HCT116 (cell line): ENCODE measurements around the gene HEMK1.

Experiments
- CEBPB ChIP-seq: IDR thresholded peaks from 2 replicates; pipeline ENCODE4 v1.6.1; 2012; ENCODE audit warnings: low read depth
- EGR1 ChIP-seq: IDR thresholded peaks from 2 replicates; pipeline ENCODE4 v1.6.1; 2012; ENCODE audit warnings: low read depth
- EZH2 ChIP-seq: fragments of 200-600 bp; sonication (generic); IDR thresholded peaks from 2 replicates; pipeline ENCODE4 v1.6.1; 2017; ENCODE audit warnings: antibody characterized with exemption, mixed run types
- EZH2phosphoT487 ChIP-seq: fragments of 200-600 bp; IDR thresholded peaks from 2 replicates; pipeline ENCODE4 v1.6.1; 2018; ENCODE audit warnings: antibody characterized with exemption, borderline replicate concordance
- POLR2A ChIP-seq: IDR thresholded peaks from 2 replicates; pipeline ENCODE4 v1.7.0; 2011; ENCODE audit warnings: borderline replicate concordance; ENCODE audit not compliant: insufficient read depth, insufficient read length; ENCODE audit errors: extremely low read depth
- POLR2AphosphoS5 ChIP-seq: IDR thresholded peaks from 2 replicates; pipeline ENCODE4 v1.6.1; 2011; ENCODE audit warnings: mild to moderate bottlenecking, low read depth, low read length, moderate library complexity
- SIN3A ChIP-seq: IDR thresholded peaks from 2 replicates; pipeline ENCODE4 v1.6.1; 2012; ENCODE audit warnings: low read depth
- SP1 ChIP-seq: IDR thresholded peaks from 2 replicates; pipeline ENCODE4 v1.6.1; 2012; ENCODE audit warnings: low read depth
- ZNF274 ChIP-seq: fragments of 200-500 bp; sonication (Bioruptor generic); IDR thresholded peaks from 2 replicates; pipeline ENCODE4 v1.6.1; 2014; ENCODE audit warnings: mild to moderate bottlenecking, low read depth, low read length, inconsistent platforms
- TF ChIP-seq, protein P1 (sequence below): IDR thresholded peaks from 2 replicates; pipeline ENCODE4 v1.6.1; 2012
- TF ChIP-seq, protein P2 (sequence below), 3 experiments: fragments of 200-600 bp in 1 of 3; sonication (generic) in 1 of 3; IDR thresholded peaks in 2 of 3; conservative IDR thresholded peaks in 1 of 3; 2 replicates each; pipeline ENCODE4 v1.5.1; 2012 to 2017; ENCODE audit warnings: low read depth in 2 of 3, low read length in 2 of 3, antibody characterized with exemption in 1 of 3, borderline replicate concordance in 1 of 3, control low read depth in 1 of 3, mild to moderate bottlenecking in 1 of 3, mixed read lengths in 1 of 3, mixed run types in 1 of 3, moderate library complexity in 1 of 3; ENCODE audit not compliant: insufficient read depth in 1 of 3
- TF ChIP-seq, protein P3 (sequence below): IDR thresholded peaks from 2 replicates; pipeline ENCODE4 v1.6.1; 2012
- TF ChIP-seq, protein P4 (sequence below): IDR thresholded peaks from 2 replicates; pipeline ENCODE4 v1.6.1; 2011; ENCODE audit warnings: mild to moderate bottlenecking, low read length, moderate library complexity; ENCODE audit not compliant: insufficient replicate concordance; ENCODE audit errors: extremely low read depth

DNA sequence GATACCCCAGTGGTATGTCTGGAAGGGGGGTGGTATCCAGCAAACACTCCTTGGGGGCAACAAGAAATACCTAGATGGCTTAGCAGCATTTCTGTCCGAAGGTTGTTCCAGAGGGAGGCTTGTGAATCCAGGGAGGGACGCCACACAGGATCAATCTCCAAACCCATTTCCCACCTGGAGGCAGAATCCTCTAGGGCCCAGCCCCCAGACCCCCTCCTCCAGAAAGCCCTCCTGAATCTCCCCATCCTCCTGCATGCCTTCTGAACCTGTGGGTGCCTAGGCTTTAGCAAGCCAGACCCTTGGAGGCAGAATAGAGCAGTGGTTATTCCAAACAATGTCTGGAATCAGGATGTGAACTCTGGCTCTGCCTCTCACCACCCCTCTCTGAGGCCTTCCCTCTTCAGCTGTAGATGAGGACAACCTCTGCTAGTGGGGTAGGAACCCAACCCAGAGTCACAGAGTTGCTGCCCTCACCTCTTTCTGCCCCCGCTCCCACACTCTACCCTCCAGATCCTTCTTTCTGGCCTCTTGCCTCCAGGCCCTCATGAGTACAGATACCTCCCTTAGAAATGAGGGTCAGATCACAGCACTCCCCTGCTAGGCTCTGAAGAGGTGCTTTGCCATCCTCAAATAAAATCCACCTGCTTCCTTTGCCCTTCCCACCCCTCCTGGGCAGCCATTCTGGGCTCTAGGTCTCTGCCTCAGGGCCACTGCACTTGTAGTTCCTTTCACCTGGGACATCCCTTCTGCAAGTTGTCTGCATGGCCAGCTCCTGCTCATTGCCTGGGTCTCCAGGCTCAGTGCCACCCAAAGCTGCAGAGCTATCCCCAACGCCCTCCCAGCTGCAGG lies 34.2 kb downstream of the HEMK1 start:
- TF ChIP-seq, protein P1, sequence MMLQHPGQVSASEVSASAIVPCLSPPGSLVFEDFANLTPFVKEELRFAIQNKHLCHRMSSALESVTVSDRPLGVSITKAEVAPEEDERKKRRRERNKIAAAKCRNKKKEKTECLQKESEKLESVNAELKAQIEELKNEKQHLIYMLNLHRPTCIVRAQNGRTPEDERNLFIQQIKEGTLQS, result no peak
- TF ChIP-seq, protein P2, sequence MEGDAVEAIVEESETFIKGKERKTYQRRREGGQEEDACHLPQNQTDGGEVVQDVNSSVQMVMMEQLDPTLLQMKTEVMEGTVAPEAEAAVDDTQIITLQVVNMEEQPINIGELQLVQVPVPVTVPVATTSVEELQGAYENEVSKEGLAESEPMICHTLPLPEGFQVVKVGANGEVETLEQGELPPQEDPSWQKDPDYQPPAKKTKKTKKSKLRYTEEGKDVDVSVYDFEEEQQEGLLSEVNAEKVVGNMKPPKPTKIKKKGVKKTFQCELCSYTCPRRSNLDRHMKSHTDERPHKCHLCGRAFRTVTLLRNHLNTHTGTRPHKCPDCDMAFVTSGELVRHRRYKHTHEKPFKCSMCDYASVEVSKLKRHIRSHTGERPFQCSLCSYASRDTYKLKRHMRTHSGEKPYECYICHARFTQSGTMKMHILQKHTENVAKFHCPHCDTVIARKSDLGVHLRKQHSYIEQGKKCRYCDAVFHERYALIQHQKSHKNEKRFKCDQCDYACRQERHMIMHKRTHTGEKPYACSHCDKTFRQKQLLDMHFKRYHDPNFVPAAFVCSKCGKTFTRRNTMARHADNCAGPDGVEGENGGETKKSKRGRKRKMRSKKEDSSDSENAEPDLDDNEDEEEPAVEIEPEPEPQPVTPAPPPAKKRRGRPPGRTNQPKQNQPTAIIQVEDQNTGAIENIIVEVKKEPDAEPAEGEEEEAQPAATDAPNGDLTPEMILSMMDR (IDR thresholded peaks at IDR 0.05 in 2 of 3, conservative IDR thresholded peaks at IDR 0.05 in 1 of 3; ENCODE audit: borderline replicate concordance in 1 of 3, insufficient read depth in 1 of 3, low read depth in 2 of 3, low read length in 2 of 3), result no peak
- no peak for TF ChIP-seq POLR2A
- no peak for TF ChIP-seq POLR2AphosphoS5
- TF ChIP-seq, protein P3, sequence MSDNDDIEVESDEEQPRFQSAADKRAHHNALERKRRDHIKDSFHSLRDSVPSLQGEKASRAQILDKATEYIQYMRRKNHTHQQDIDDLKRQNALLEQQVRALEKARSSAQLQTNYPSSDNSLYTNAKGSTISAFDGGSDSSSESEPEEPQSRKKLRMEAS, result no peak
- TF ChIP-seq CEBPB, result no peak
- TF ChIP-seq ZNF274, result no peak
- TF ChIP-seq SP1, result no peak
- TF ChIP-seq SIN3A, result no peak
- no peak for TF ChIP-seq EZH2phosphoT487
- no peak for TF ChIP-seq EGR1
- TF ChIP-seq, protein P4, sequence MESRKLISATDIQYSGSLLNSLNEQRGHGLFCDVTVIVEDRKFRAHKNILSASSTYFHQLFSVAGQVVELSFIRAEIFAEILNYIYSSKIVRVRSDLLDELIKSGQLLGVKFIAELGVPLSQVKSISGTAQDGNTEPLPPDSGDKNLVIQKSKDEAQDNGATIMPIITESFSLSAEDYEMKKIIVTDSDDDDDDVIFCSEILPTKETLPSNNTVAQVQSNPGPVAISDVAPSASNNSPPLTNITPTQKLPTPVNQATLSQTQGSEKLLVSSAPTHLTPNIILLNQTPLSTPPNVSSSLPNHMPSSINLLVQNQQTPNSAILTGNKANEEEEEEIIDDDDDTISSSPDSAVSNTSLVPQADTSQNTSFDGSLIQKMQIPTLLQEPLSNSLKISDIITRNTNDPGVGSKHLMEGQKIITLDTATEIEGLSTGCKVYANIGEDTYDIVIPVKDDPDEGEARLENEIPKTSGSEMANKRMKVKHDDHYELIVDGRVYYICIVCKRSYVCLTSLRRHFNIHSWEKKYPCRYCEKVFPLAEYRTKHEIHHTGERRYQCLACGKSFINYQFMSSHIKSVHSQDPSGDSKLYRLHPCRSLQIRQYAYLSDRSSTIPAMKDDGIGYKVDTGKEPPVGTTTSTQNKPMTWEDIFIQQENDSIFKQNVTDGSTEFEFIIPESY, result no peak
- TF ChIP-seq EZH2, result no peak
